Measurements from ENCODE around the gene NEGR1. TPM values are rescaled to one million over a fixed set of nuclear protein-coding genes. Genes with fewer than 3 reads are reported as not detected.

NEGR1 gene
- total RNA-seq, 1 donor from 2014 or later = 8.6 TPM

DNA sequence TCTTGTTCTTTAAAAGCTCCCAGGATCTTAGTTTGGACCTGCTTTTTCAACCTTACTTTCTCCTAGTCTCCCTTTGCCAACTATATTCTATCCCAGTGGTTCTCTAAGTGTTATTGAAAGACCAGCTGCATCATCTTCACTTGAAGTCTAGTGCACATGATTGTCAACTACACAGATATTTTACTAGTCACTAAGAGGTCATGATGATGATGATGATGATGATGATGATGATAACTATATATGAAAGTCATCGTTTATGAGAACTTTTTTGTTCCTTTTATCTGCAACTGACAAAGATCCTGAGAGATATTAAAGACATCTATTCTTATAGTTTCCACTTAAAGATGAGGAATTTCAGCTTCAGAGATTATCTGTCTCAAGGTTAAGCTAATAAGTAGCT, 722.5 kb downstream of the NEGR1 start:
- Histone ChIP-seq H3K4me1 (ENCODE audit: insufficient read depth, low read length) (peaks cover 10% of the 10 kb centered on the region), H2AFZ (ENCODE audit: low read depth, low read length) (no peak overlapping the region), H3K4me2 (ENCODE audit: low read length) (no peak overlapping the region), H3K9me3 (ENCODE audit: insufficient read depth, low read depth, low read length) (no peaks in the 10 kb centered on the region), H3K27me3 (ENCODE audit: insufficient read depth, low read length) (no peaks in the 10 kb centered on the region), H3K9ac (ENCODE audit: low read length) (no peak overlapping the region), H3K79me2 (ENCODE audit: insufficient read depth, low read length) (no peaks in the 10 kb centered on the region), H3K27ac (ENCODE audit: low read depth, low read length) (no peak overlapping the region), H4K20me1 (ENCODE audit: insufficient read depth, low read length) (no peaks in the 10 kb centered on the region), H3K36me3 (ENCODE audit: insufficient read depth, low read length) (no peaks in the 10 kb centered on the region), H3K4me3 (ENCODE audit: insufficient read depth, low read depth, low read length) (no peak overlapping the region)
- TF ChIP-seq EZH2 (IDR thresholded peaks at IDR 0.05; ENCODE audit: insufficient read depth, low read length) = no peak
- TF ChIP-seq, protein P1, sequence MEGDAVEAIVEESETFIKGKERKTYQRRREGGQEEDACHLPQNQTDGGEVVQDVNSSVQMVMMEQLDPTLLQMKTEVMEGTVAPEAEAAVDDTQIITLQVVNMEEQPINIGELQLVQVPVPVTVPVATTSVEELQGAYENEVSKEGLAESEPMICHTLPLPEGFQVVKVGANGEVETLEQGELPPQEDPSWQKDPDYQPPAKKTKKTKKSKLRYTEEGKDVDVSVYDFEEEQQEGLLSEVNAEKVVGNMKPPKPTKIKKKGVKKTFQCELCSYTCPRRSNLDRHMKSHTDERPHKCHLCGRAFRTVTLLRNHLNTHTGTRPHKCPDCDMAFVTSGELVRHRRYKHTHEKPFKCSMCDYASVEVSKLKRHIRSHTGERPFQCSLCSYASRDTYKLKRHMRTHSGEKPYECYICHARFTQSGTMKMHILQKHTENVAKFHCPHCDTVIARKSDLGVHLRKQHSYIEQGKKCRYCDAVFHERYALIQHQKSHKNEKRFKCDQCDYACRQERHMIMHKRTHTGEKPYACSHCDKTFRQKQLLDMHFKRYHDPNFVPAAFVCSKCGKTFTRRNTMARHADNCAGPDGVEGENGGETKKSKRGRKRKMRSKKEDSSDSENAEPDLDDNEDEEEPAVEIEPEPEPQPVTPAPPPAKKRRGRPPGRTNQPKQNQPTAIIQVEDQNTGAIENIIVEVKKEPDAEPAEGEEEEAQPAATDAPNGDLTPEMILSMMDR (IDR thresholded peaks at IDR 0.05; ENCODE audit: insufficient read depth, low read depth, low read length) = no peak
- Mint-ChIP-seq H3K27me3 (ENCODE audit: low read depth, unreplicated experiment) (no peaks in the 10 kb centered on the region), H3K36me3 (ENCODE audit: low read depth, unreplicated experiment) (no peaks in the 10 kb centered on the region), H3K27ac (ENCODE audit: unreplicated experiment) (no peak overlapping the region), H3K4me1 (ENCODE audit: low read depth, unreplicated experiment) (peaks cover 8% of the 10 kb centered on the region), H3K9me3 (ENCODE audit: unreplicated experiment) (no peaks in the 10 kb centered on the region), H3K4me3 (ENCODE audit: unreplicated experiment) (no peak overlapping the region)
- DNase-seq (ENCODE audit: low read depth) = no peak
- FAIRE-seq = peak; percentile 20

DNA sequence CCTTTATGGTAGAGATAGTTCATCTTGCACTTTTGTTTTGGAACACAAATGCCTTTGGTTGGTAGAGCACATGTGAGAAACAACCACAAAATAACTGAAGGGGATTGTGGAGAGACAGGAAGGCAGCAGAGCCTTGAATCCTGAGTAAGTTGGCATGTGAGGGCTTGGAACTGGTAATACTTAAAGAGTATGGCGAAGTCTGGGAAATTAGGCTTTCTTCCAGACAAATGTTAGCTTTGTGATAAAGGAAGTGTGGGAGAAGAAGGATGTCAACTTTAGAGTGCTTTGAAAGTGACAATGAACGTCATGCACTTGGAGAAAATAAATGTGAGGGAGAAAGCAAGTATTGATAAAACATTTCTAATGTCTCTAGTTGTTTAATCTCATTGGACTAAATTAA, 725.2 kb downstream of the NEGR1 start:
- Histone ChIP-seq H3K9me3 (ENCODE audit: insufficient read depth, low read depth, low read length) (no peaks in the 10 kb centered on the region), H3K36me3 (ENCODE audit: insufficient read depth, low read length) (no peaks in the 10 kb centered on the region), H3K79me2 (ENCODE audit: insufficient read depth, low read length) (no peaks in the 10 kb centered on the region), H3K4me1 (ENCODE audit: insufficient read depth, low read length) (peaks cover 10% of the 10 kb centered on the region), H2AFZ (ENCODE audit: low read depth, low read length) (no peak overlapping the region), H4K20me1 (ENCODE audit: insufficient read depth, low read length) (no peaks in the 10 kb centered on the region), H3K9ac (ENCODE audit: low read length) (no peak overlapping the region), H3K27me3 (ENCODE audit: insufficient read depth, low read length) (no peaks in the 10 kb centered on the region), H3K4me3 (ENCODE audit: insufficient read depth, low read depth, low read length) (no peak overlapping the region), H3K4me2 (ENCODE audit: low read length) (no peak overlapping the region), H3K27ac (ENCODE audit: low read depth, low read length) (no peak overlapping the region)
- no peaks in the 10 kb centered on the region for H3K27me3 Mint-ChIP-seq (ENCODE audit: low read depth, unreplicated experiment)
- peaks cover 8% of the 10 kb centered on the region for H3K4me1 Mint-ChIP-seq (ENCODE audit: low read depth, unreplicated experiment)
- DNase-seq (ENCODE audit: low read depth) (no peak), FAIRE-seq (peak; percentile 17)
- H3K4me3 Mint-ChIP-seq (ENCODE audit: unreplicated experiment) = no peak overlapping the region
- H3K36me3 Mint-ChIP-seq (ENCODE audit: low read depth, unreplicated experiment) = no peaks in the 10 kb centered on the region
- no peak overlapping the region for H3K27ac Mint-ChIP-seq (ENCODE audit: unreplicated experiment)
- no peaks in the 10 kb centered on the region for H3K9me3 Mint-ChIP-seq (ENCODE audit: unreplicated experiment)
- TF ChIP-seq, protein P1 (IDR thresholded peaks at IDR 0.05; ENCODE audit: insufficient read depth, low read depth, low read length) = no peak
- TF ChIP-seq EZH2 (IDR thresholded peaks at IDR 0.05; ENCODE audit: insufficient read depth, low read length) = no peak

DNA sequence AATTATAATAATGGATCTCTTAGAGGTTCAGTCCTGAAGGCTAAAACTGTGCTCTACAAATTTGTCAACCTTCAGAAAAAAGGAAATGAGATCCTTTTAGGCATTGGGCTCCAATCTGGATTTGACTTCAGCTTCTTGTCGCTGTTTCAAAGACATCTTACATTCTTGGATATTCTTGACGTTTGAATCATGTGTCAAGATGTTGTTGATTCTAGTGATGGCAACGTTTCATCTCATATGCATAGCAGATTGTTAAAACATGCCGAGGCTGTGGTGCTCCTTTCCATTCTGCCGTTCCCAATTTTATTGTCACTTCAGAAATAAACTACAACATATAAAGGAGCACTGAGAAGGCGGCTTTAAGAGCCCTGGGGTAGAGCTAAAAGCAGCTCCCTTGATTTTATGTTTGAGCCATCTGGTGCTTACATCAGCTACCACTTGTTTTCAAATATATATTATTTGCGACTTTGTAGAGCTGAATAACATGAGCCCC, 733.9 kb downstream of the NEGR1 start:
- H3K9me3 ChIP-seq (ENCODE audit: insufficient read depth, low read depth, low read length) = no peaks in the 10 kb centered on the region
- no peak overlapping the region for H3K27ac ChIP-seq (ENCODE audit: low read depth, low read length)
- TF ChIP-seq, protein P1 (IDR thresholded peaks at IDR 0.05; ENCODE audit: insufficient read depth, low read depth, low read length) = no peak
- TF ChIP-seq EZH2 (IDR thresholded peaks at IDR 0.05; ENCODE audit: insufficient read depth, low read length) = no peak
- H3K36me3 Mint-ChIP-seq (ENCODE audit: low read depth, unreplicated experiment) = no peaks in the 10 kb centered on the region
- H3K4me2 ChIP-seq (ENCODE audit: low read length) = no peak overlapping the region
- no peaks in the 10 kb centered on the region for H3K27me3 Mint-ChIP-seq (ENCODE audit: low read depth, unreplicated experiment)
- FAIRE-seq (no peak), DNase-seq (ENCODE audit: low read depth) (no peak)
- H3K27me3 ChIP-seq (ENCODE audit: insufficient read depth, low read length) = no peaks in the 10 kb centered on the region
- H4K20me1 ChIP-seq (ENCODE audit: insufficient read depth, low read length) = no peaks in the 10 kb centered on the region
- H3K4me3 ChIP-seq (ENCODE audit: insufficient read depth, low read depth, low read length) = no peak overlapping the region
- no peak overlapping the region for H3K27ac Mint-ChIP-seq (ENCODE audit: unreplicated experiment)
- H3K79me2 ChIP-seq (ENCODE audit: insufficient read depth, low read length) = no peaks in the 10 kb centered on the region
- no peak overlapping the region for H2AFZ ChIP-seq (ENCODE audit: low read depth, low read length)
- H3K36me3 ChIP-seq (ENCODE audit: insufficient read depth, low read length) = no peaks in the 10 kb centered on the region
- no peak overlapping the region for H3K4me3 Mint-ChIP-seq (ENCODE audit: unreplicated experiment)
- H3K4me1 ChIP-seq (ENCODE audit: insufficient read depth, low read length) = no peaks in the 10 kb centered on the region
- no peaks in the 10 kb centered on the region for H3K9me3 Mint-ChIP-seq (ENCODE audit: unreplicated experiment)
- H3K9ac ChIP-seq (ENCODE audit: low read length) = no peak overlapping the region
- no peaks in the 10 kb centered on the region for H3K4me1 Mint-ChIP-seq (ENCODE audit: low read depth, unreplicated experiment)
